H9 (cell line): Measurements from ENCODE around the gene DCHS2. TPM values are rescaled to one million over a fixed set of nuclear protein-coding genes. Genes with fewer than 3 reads are reported as not detected.

Experiments
- DNase-seq: peaks from one replicate; pipeline ENCODE4 v3.0.0-alpha.2; 2017
- H2AFZ ChIP-seq: one replicate; pipeline ENCODE4 v1.6.1; 2013; ENCODE audit warnings: mild to moderate bottlenecking, low read length, control low read depth, moderate library complexity
- H2AK5ac ChIP-seq: 2 replicates; pipeline ENCODE4 v1.6.1; 2013; ENCODE audit warnings: low read length, control low read depth, mixed read lengths; ENCODE audit not compliant: insufficient read length
- H2BK120ac ChIP-seq: one replicate; pipeline ENCODE4 v1.6.1; 2013; ENCODE audit warnings: low read depth, mild to moderate bottlenecking, low read length, control low read depth, inconsistent platforms; ENCODE audit not compliant: poor library complexity, severe bottlenecking
- H2BK12ac ChIP-seq: 2 replicates; pipeline ENCODE4 v1.6.1; 2013; ENCODE audit warnings: low read length, control low read depth, mixed read lengths, low read depth; ENCODE audit not compliant: insufficient read length
- H2BK15ac ChIP-seq: 2 replicates; pipeline ENCODE4 v1.6.1; 2013; ENCODE audit warnings: low read depth, low read length, control low read depth
- H2BK20ac ChIP-seq: one replicate; pipeline ENCODE4 v1.6.1; 2013; ENCODE audit warnings: low read depth, mild to moderate bottlenecking, low read length, control low read depth, inconsistent platforms; ENCODE audit not compliant: poor library complexity, severe bottlenecking
- H2BK5ac ChIP-seq: 2 replicates; pipeline ENCODE4 v1.6.1; 2013; ENCODE audit warnings: low read length, control low read depth, mixed read lengths; ENCODE audit not compliant: insufficient read length
- H3K14ac ChIP-seq: 2 replicates; pipeline ENCODE4 v1.6.1; 2013; ENCODE audit warnings: low read length, control low read depth; ENCODE audit not compliant: insufficient read depth
- H3K18ac ChIP-seq: 2 replicates; pipeline ENCODE4 v1.6.1; 2013; ENCODE audit warnings: low read depth, mild to moderate bottlenecking, mixed read lengths, low read length, control low read depth; ENCODE audit not compliant: insufficient read length
- H3K23ac ChIP-seq: 2 replicates; pipeline ENCODE4 v1.6.1; 2013; ENCODE audit warnings: low read length, control low read depth, mixed read lengths, low read depth; ENCODE audit not compliant: insufficient read length
- H3K23me2 ChIP-seq: 2 replicates; pipeline ENCODE4 v1.6.1; 2013; ENCODE audit warnings: low read depth, mild to moderate bottlenecking, mixed read lengths, low read length, control low read depth; ENCODE audit not compliant: insufficient read length, poor library complexity, severe bottlenecking
- H3K27ac ChIP-seq: 2 replicates; pipeline ENCODE4 v1.5.1; 2013; ENCODE audit warnings: low read length, control low read depth, mixed read lengths, low read depth; ENCODE audit not compliant: insufficient read length
- H3K27me3 ChIP-seq: 2 replicates; pipeline ENCODE4 v1.6.1; 2013; ENCODE audit warnings: low read length, control low read depth, inconsistent platforms; ENCODE audit not compliant: insufficient read depth
- H3K4ac ChIP-seq: 2 replicates; pipeline ENCODE4 v1.6.1; 2013; ENCODE audit warnings: low read depth, mild to moderate bottlenecking, control low read depth, inconsistent platforms, low read length, moderate library complexity
- H3K4me1 ChIP-seq: 2 replicates; pipeline ENCODE4 v1.6.1; 2013; ENCODE audit warnings: low read length, control low read depth, inconsistent platforms; ENCODE audit not compliant: insufficient read depth
- H3K4me2 ChIP-seq: 2 replicates; pipeline ENCODE4 v1.6.1; 2013; ENCODE audit warnings: low read length, control low read depth, mixed read lengths; ENCODE audit not compliant: insufficient read length, insufficient read depth
- H3K56ac ChIP-seq: 2 replicates; pipeline ENCODE4 v1.6.1; 2013; ENCODE audit warnings: low read depth, mild to moderate bottlenecking, mixed read lengths, low read length, control low read depth; ENCODE audit not compliant: insufficient read length
- H3K79me1 ChIP-seq: 2 replicates; pipeline ENCODE4 v1.6.1; 2013; ENCODE audit warnings: low read depth, mild to moderate bottlenecking, moderate library complexity, low read length, control low read depth, inconsistent platforms; ENCODE audit not compliant: insufficient read depth, poor library complexity, severe bottlenecking
- H3K79me2 ChIP-seq: 2 replicates; pipeline ENCODE4 v1.6.1; 2013; ENCODE audit warnings: low read length, control low read depth, inconsistent platforms; ENCODE audit not compliant: insufficient read depth
- H3K9ac ChIP-seq: 2 replicates; pipeline ENCODE4 v1.6.1; 2013; ENCODE audit warnings: low read length, control low read depth, mixed read lengths; ENCODE audit not compliant: insufficient read length; ENCODE audit errors: extremely low read depth
- H3K9me3 ChIP-seq: one replicate; pipeline ENCODE4 v1.6.1; 2013; ENCODE audit warnings: low read depth, low read length, inconsistent platforms; ENCODE audit not compliant: control insufficient read depth
- H3T11ph ChIP-seq: one replicate; pipeline ENCODE4 v1.6.1; 2013; ENCODE audit warnings: mild to moderate bottlenecking, low read length, control low read depth, inconsistent platforms
- H4K20me1 ChIP-seq: one replicate; pipeline ENCODE4 v1.6.1; 2013; ENCODE audit not compliant: control insufficient read depth, insufficient read length, insufficient read depth
- H4K5ac ChIP-seq: 2 replicates; pipeline ENCODE4 v1.6.1; 2013; ENCODE audit warnings: low read depth, mild to moderate bottlenecking, mixed read lengths, low read length, control low read depth; ENCODE audit not compliant: insufficient read length
- H4K8ac ChIP-seq: replicated peaks from 2 replicates; pipeline ENCODE4 v1.6.1; 2013; ENCODE audit warnings: low read length, control low read depth, mixed read lengths, low read depth; ENCODE audit not compliant: insufficient read length
- H4K91ac ChIP-seq: 2 replicates; pipeline ENCODE4 v1.6.1; 2013; ENCODE audit warnings: low read depth, mild to moderate bottlenecking, moderate library complexity, mixed read lengths, low read length, control low read depth; ENCODE audit not compliant: insufficient read length
- H3K27ac Mint-ChIP-seq, 3 experiments: 2 replicates in 2 of 3; 3 replicates in 1 of 3; pipeline ENCODE4 v1.8.0; 2020 to 2021; ENCODE audit warnings: mixed read lengths in 3 of 3, mild to moderate bottlenecking in 1 of 3, moderate library complexity in 1 of 3
- H3K27me3 Mint-ChIP-seq: 2 replicates; pipeline ENCODE4 v1.8.0; 2021; ENCODE audit warnings: low read depth, mild to moderate bottlenecking, moderate library complexity, mixed read lengths
- H3K36me3 Mint-ChIP-seq, 3 experiments: 2 replicates in 2 of 3; 3 replicates in 1 of 3; pipeline ENCODE4 v1.8.0; 2020 to 2021; ENCODE audit warnings: low read depth in 3 of 3, mixed read lengths in 3 of 3; ENCODE audit not compliant: insufficient read depth in 1 of 3
- H3K4me1 Mint-ChIP-seq, 2 experiments: 2 replicates each; pipeline ENCODE4 v1.8.0; 2020; ENCODE audit warnings: mixed read lengths in 2 of 2
- H3K4me3 Mint-ChIP-seq, 2 experiments: 2 replicates in 1 of 2; 3 replicates in 1 of 2; pipeline ENCODE4 v1.8.0; 2020 to 2021; ENCODE audit warnings: mild to moderate bottlenecking in 2 of 2, mixed read lengths in 2 of 2, moderate library complexity in 1 of 2
- H3K9me3 Mint-ChIP-seq, 2 experiments: 2 replicates in 1 of 2; 3 replicates in 1 of 2; pipeline ENCODE4 v1.8.0; 2020; ENCODE audit warnings: mild to moderate bottlenecking in 2 of 2, mixed read lengths in 2 of 2, moderate library complexity in 1 of 2
- CTCF ChIP-seq: fragments of 200-600 bp; sonication (generic); conservative IDR thresholded peaks from 3 replicates; pipeline ENCODE4 v1.8.0; 2021; ENCODE audit warnings: antibody characterized with exemption, mild to moderate bottlenecking
- WGBS: extraction: QIAGEN DNeasy Blood & Tissue Kit; methylation state at CpG from one replicate; pipeline ENCODE4 v1.1.7; 2013; ENCODE audit warnings: missing lambda C conversion rate, low lambda C conversion rate, mixed read lengths; ENCODE audit not compliant: insufficient read length; ENCODE audit errors: extremely low coverage; 5-methylcytosine and 5-hydroxymethylcytosine counted together
- total RNA-seq: library from RNA; stranded (reverse); gene quantifications from 2 replicates; pipeline ENCODE4 v1.2.1, GENCODE V29; 2021

Gene DCHS2
- total RNA-seq, 1 experiment from 2014 or later = 0.57 TPM

GRCh38 chr4:154478128-154478527, 13.5 kb downstream of the DCHS2 start:
- H3K4me1 Mint-ChIP-seq = no peaks in the 10 kb centered on the region
- no peaks in the 10 kb centered on the region for H3K23me2 ChIP-seq
- H3K9me3 ChIP-seq = no peaks in the 10 kb centered on the region
- H3K27ac Mint-ChIP-seq = no peak overlapping the region
- no peak overlapping the region for H3T11ph ChIP-seq
- H3K23ac ChIP-seq = no peak overlapping the region
- H3K4me1 ChIP-seq = no peaks in the 10 kb centered on the region
- H2AFZ ChIP-seq = no peak overlapping the region
- no peak overlapping the region for H2BK12ac ChIP-seq
- TF ChIP-seq CTCF = no peak
- H3K4me2 ChIP-seq = no peak overlapping the region
- H3K56ac ChIP-seq = no peak overlapping the region
- no peak overlapping the region for H3K27ac ChIP-seq
- H4K91ac ChIP-seq = no peak overlapping the region
- H3K79me2 ChIP-seq = no peaks in the 10 kb centered on the region
- no CpG with 5 or more reads among the region's 2 CpGs for WGBS
- no peaks in the 10 kb centered on the region for H3K27me3 ChIP-seq
- H3K4me3 Mint-ChIP-seq = no peak overlapping the region
- H3K18ac ChIP-seq = no peak overlapping the region
- no peaks in the 10 kb centered on the region for H3K36me3 Mint-ChIP-seq
- no peaks in the 10 kb centered on the region for H3K79me1 ChIP-seq
- no peak overlapping the region for H2BK20ac ChIP-seq
- H2BK15ac ChIP-seq = no peak overlapping the region
- H2BK120ac ChIP-seq = no peak overlapping the region
- H3K27me3 Mint-ChIP-seq = no peaks in the 10 kb centered on the region
- no peak overlapping the region for H3K14ac ChIP-seq
- H4K8ac ChIP-seq = no peak overlapping the region
- H4K20me1 ChIP-seq = no peaks in the 10 kb centered on the region
- H2BK5ac ChIP-seq = no peak overlapping the region
- H4K5ac ChIP-seq = no peak overlapping the region
- no peak overlapping the region for H3K9ac ChIP-seq
- no peak overlapping the region for H3K4ac ChIP-seq
- H3K9me3 Mint-ChIP-seq = no peaks in the 10 kb centered on the region
- no peak for DNase-seq
- no peak overlapping the region for H2AK5ac ChIP-seq
